Fibroblast of lung (primary cell): Measurements from ENCODE around the gene NDC80.

Source experiments
- CTCF ChIP-seq, 2 donors: IDR thresholded peaks in 1 of 2; conservative IDR thresholded peaks in 1 of 2; 1 replicate in 1 of 2; 2 replicates in 1 of 2; pipeline ENCODE4 v1.5.1; 2011 to 2012; ENCODE audit warnings: low read length in 2 of 2, control low read depth in 1 of 2, inconsistent platforms in 1 of 2, low read depth in 1 of 2, mild to moderate bottlenecking in 1 of 2
- EZH2 ChIP-seq: IDR thresholded peaks from 2 replicates; pipeline ENCODE4 v1.5.1; 2012; ENCODE audit warnings: low read length, control low read depth, mild to moderate bottlenecking; ENCODE audit errors: missing control alignments

- TF ChIP-seq CTCF (conservative IDR thresholded peaks at IDR 0.05 in 1 of 2, IDR thresholded peaks at IDR 0.05 in 1 of 2; ENCODE audit: low read depth in 1 of 2, low read length in 2 of 2) (no peak), EZH2 (no peak)
These were observed 32.5 kb upstream of the NDC80 start for GRCh38 chr18:2538844-2539243.
